PFSK-1 (cell line): ENCODE results near the gene B4GALNT1.

Source experiments
- FOXP2 ChIP-seq: optimal IDR thresholded peaks from 2 replicates; pipeline ENCODE3; 2011; ENCODE audit warnings: borderline replicate concordance, control low read depth, inconsistent platforms; ENCODE audit not compliant: insufficient read depth; ENCODE audit errors: extremely low read length, extremely low read depth
- POLR2AphosphoS5 ChIP-seq: IDR thresholded peaks from 2 replicates; pipeline ENCODE4 v1.6.1; 2012; ENCODE audit warnings: low read depth, mild to moderate bottlenecking, control low read depth, low read length, moderate library complexity
- REST ChIP-seq, 2 experiments: IDR thresholded peaks; 2 replicates each; pipeline versions ENCODE4 v1.6.1 to v1.8.0; 2011 to 2012; ENCODE audit warnings: low read depth in 2 of 2, low read length in 2 of 2, control low read depth in 1 of 2, inconsistent platforms in 1 of 2, mild to moderate bottlenecking in 1 of 2, moderate library complexity in 1 of 2; ENCODE audit not compliant: insufficient read depth in 1 of 2
- TAF1 ChIP-seq: IDR thresholded peaks from 2 replicates; pipeline ENCODE4 v1.6.1; 2012; ENCODE audit warnings: low read length, control low read depth, borderline replicate concordance; ENCODE audit not compliant: insufficient read depth

- TF ChIP-seq POLR2AphosphoS5, result no peak
- TF ChIP-seq REST (IDR thresholded peaks at IDR 0.05; ENCODE audit: insufficient read depth in 1 of 2, low read depth in 2 of 2, low read length in 2 of 2), result no peak
- no peak for TF ChIP-seq FOXP2
- no peak for TF ChIP-seq TAF1
Observed at GRCh38 chr12:57617942-57618341, 15.1 kb downstream of the B4GALNT1 start.
